Measurements from ENCODE around the gene AMY1C.

- TF ChIP-seq JUNB (IDR thresholded peaks at IDR 0.05; ENCODE audit: unreplicated experiment) (no peak), CTCF (conservative IDR thresholded peaks at IDR 0.05; ENCODE audit: low read depth in 2 of 2) (no peak)
These were observed 40.5 kb downstream of the AMY1C start for GRCh38 chr1:103790172-103790571.
